Activated T-cell treated with anti-CD3 and anti-CD28 coated beads for 24 hours (primary cell): Measurements from ENCODE around the gene ALG1L2.
"Not testable (repeated sequence)": the region's sequence is repeated elsewhere in the genome, so short reads cannot be mapped to it uniquely, and the experiment has no call there.

ENCODE experiments used
- DNase-seq: peaks from one replicate; pipeline ENCODE4 v3.0.0-alpha.2; 2020; ENCODE audit warnings: low read depth

Gene ALG1L2

GRCh38 chr3:130081351-130081881 is at the start of gene ALG1L2:
ALG1L2 (plus strand) TSS chr3:130081831; CDS start chr3:130082017, 186 bp downstream.
- DNase-seq = no peak

GRCh38 chr3:130037126-130037815 is 44.4 kb upstream of the ALG1L2 start:
- DNase-seq = not testable (repeated sequence)

GRCh38 chr3:130042736-130043135 is 38.9 kb upstream of the ALG1L2 start:
- DNase-seq = not testable (repeated sequence)

GRCh38 chr3:130043658-130044057 is 38.0 kb upstream of the ALG1L2 start:
- not testable (repeated sequence) for DNase-seq

- DNase-seq = no peak
Observed at GRCh38 chr3:130044370-130044769, 37.3 kb upstream of the ALG1L2 start.

GRCh38 chr3:130048726-130049125 is 32.9 kb upstream of the ALG1L2 start:
- no peak for DNase-seq

GRCh38 chr3:130052366-130052765 is 29.3 kb upstream of the ALG1L2 start:
- not testable (repeated sequence) for DNase-seq

GRCh38 chr3:130052965-130053364 is 28.7 kb upstream of the ALG1L2 start:
- not testable (repeated sequence) for DNase-seq

- DNase-seq = not testable (repeated sequence)
Observed at GRCh38 chr3:130057536-130058266, 23.9 kb upstream of the ALG1L2 start.

- DNase-seq = not testable (repeated sequence)
Observed at GRCh38 chr3:130058267-130058657, 23.4 kb upstream of the ALG1L2 start.

- DNase-seq = not testable (repeated sequence)
Observed at GRCh38 chr3:130058716-130059115, 22.9 kb upstream of the ALG1L2 start.

- DNase-seq = not testable (repeated sequence)
Observed at GRCh38 chr3:130059162-130059561, 22.5 kb upstream of the ALG1L2 start.

GRCh38 chr3:130073582-130073981 is 8.0 kb upstream of the ALG1L2 start:
- DNase-seq = no peak

GRCh38 chr3:130077636-130078035 is 4.0 kb upstream of the ALG1L2 start:
- no peak for DNase-seq

GRCh38 chr3:130083363-130084090 is 1.9 kb downstream of the ALG1L2 start:
- not testable (repeated sequence) for DNase-seq

- DNase-seq = no peak
Observed at GRCh38 chr3:130084436-130084980, 2.9 kb downstream of the ALG1L2 start.

GRCh38 chr3:130085881-130086280 is 4.2 kb downstream of the ALG1L2 start:
- DNase-seq = no peak

GRCh38 chr3:130086628-130087027 is 5.0 kb downstream of the ALG1L2 start:
- DNase-seq = not testable (repeated sequence)

GRCh38 chr3:130088061-130088460 is 6.4 kb downstream of the ALG1L2 start:
- DNase-seq = no peak

GRCh38 chr3:130090681-130091080 is 9.1 kb downstream of the ALG1L2 start:
- not testable (repeated sequence) for DNase-seq

- DNase-seq = no peak
Observed at GRCh38 chr3:130091958-130092357, 10.3 kb downstream of the ALG1L2 start.

GRCh38 chr3:130093741-130094391 is 12.2 kb downstream of the ALG1L2 start:
- DNase-seq = no peak
